Thymus (tissue), 11 donors: Measurements from ENCODE around the gene FA2H. TPM values are rescaled to one million over a fixed set of nuclear protein-coding genes. Genes with fewer than 3 reads are reported as not detected.

Source experiments
- DNase-seq, 9 donors: peaks; one replicate each; pipeline ENCODE4 v3.0.0-alpha.2; 2013; ENCODE audit warnings: low spot score in 9 of 9, low read depth in 6 of 9, missing footprints in 1 of 9
- H3K27ac ChIP-seq, 2 donors: one replicate each; pipeline ENCODE4 v1.5.1; 2013; ENCODE audit warnings: control low read depth in 1 of 2, low read depth in 1 of 2, low read length in 1 of 2, mild to moderate bottlenecking in 1 of 2, moderate library complexity in 1 of 2
- H3K27me3 ChIP-seq, 2 donors: one replicate each; pipeline ENCODE4 v1.5.1; 2013; ENCODE audit warnings: low read length in 1 of 2; ENCODE audit not compliant: control insufficient read depth in 2 of 2, insufficient read depth in 1 of 2
- H3K36me3 ChIP-seq, 2 donors: one replicate each; pipeline ENCODE4 v1.5.1; 2013; ENCODE audit warnings: low read length in 1 of 2, mild to moderate bottlenecking in 1 of 2, moderate library complexity in 1 of 2; ENCODE audit not compliant: control insufficient read depth in 2 of 2, insufficient read depth in 2 of 2
- H3K4me1 ChIP-seq, 2 donors: one replicate each; pipeline ENCODE4 v1.5.1; 2013; ENCODE audit warnings: low read length in 2 of 2; ENCODE audit not compliant: control insufficient read depth in 2 of 2, insufficient read depth in 2 of 2
- H3K4me3 ChIP-seq, 2 donors: one replicate each; pipeline ENCODE4 v1.5.1; 2013; ENCODE audit warnings: low read length in 2 of 2, control low read depth in 1 of 2, mild to moderate bottlenecking in 1 of 2
- H3K9me3 ChIP-seq, 2 donors: one replicate each; pipeline ENCODE4 v1.5.1; 2013; ENCODE audit warnings: low read length in 1 of 2, mild to moderate bottlenecking in 1 of 2; ENCODE audit not compliant: control insufficient read depth in 2 of 2, insufficient read depth in 1 of 2
- WGBS: extraction: QIAGEN DNeasy Blood & Tissue Kit; methylation state at CpG from one replicate; pipeline ENCODE4 v1.1.7; 2013; 5-methylcytosine and 5-hydroxymethylcytosine counted together
- polyA plus RNA-seq: library from polyadenylated mRNA; stranded (reverse); fragments of 200-250 nt; gene quantifications from one replicate; pipeline ENCODE4 v1.2.3, GENCODE V29; 2013
- total RNA-seq: library from RNA; stranded (reverse); fragments of 120-200 nt; gene quantifications from one replicate; pipeline ENCODE4 v1.2.4, GENCODE V29; 2013
- donor health status: healthy.

FA2H gene
- total and polyA plus RNA-seq, 2 donors = 2.0 to 2.9 TPM

GRCh38 chr16:74761665-74762064 is 13.0 kb downstream of the FA2H start:
- Histone ChIP-seq H3K27me3 (no peaks in the 10 kb centered on the region), H3K36me3 (peaks cover 0 to 2% of the 10 kb centered on the region in 2 donors), H3K4me1 (no peaks in the 10 kb centered on the region), H3K4me3 (no peak overlapping the region), H3K27ac (no peak overlapping the region), H3K9me3 (no peaks in the 10 kb centered on the region)
- DNase-seq = no peak

DNA sequence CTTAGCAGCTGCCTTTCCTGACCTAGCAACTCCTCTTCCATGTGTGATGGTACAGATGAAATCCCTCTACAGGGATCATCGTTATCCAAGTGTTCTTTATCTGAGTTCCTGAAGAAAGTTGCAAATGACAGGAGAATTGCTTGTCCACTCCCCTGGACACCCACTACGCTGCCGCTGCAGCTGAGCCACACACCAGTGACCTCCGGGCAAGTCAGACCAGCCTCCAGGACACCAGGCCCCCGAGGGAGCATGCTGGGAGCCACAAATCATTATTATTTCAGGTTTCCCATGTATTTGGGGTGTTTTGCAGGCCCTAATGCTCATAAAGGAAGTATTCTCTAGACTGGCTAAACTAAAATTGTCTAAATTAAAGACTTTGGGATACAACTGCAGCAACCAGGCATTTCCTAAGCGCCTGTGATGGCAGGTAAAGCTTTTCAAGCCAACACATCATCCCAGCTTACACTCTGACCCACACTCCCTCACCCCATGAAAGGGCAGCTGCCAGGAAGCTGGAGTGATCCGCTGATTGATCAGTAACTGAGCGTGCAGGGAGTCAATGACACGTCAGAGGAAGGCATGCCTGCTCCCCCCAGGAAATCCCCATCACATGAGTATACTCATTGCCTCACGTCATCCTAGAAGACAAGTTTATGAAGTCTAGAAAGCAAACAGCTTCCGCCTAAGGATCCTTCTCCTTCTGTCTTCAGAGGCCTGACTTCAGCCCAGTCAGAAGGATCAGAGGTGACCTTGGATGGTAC is 14.4 kb downstream of the FA2H start:
- 89% methylated on average over 11 of the region's 11 CpGs for WGBS
- DNase-seq = no peak
- H3K27ac ChIP-seq = no peak overlapping the region
- peaks cover 0 to 5% of the 10 kb centered on the region in 2 donors for H3K27me3 ChIP-seq
- no peaks in the 10 kb centered on the region for H3K36me3 ChIP-seq
- H3K4me1 ChIP-seq = no peaks in the 10 kb centered on the region
- H3K9me3 ChIP-seq = no peaks in the 10 kb centered on the region
- H3K4me3 ChIP-seq = no peak overlapping the region

DNA sequence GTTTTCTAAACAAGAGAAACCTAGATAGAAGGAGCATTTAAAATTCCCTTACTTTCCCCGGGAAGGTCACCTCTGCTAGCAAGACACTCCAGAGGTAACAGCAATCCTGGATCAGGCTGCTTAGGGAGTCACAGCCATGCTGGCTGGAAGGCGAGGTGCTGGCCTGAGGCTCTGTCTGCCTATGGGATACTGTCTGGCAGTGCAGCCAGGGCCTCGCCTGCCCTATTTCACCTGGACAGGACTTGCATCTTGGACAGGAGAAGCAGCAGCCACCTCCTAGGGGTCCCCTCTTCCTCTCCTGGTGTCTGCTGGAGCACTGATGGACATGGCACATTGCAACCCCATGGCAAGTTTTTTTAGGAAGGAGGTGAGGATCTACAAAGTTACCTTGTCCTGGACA is 15.1 kb downstream of the FA2H start:
- H3K4me1 ChIP-seq = no peaks in the 10 kb centered on the region
- no peak overlapping the region for H3K4me3 ChIP-seq
- no peak overlapping the region for H3K27ac ChIP-seq
- no peak for DNase-seq
- no peaks in the 10 kb centered on the region for H3K9me3 ChIP-seq
- no peaks in the 10 kb centered on the region for H3K36me3 ChIP-seq
- WGBS = over 99% methylated on average over 3 of the region's 3 CpGs
- peaks cover 0 to 5% of the 10 kb centered on the region in 2 donors for H3K27me3 ChIP-seq

- H3K9me3 ChIP-seq = no peaks in the 10 kb centered on the region
- H3K36me3 ChIP-seq = no peaks in the 10 kb centered on the region
- no peak for DNase-seq
- H3K4me1 ChIP-seq = no peaks in the 10 kb centered on the region
- no peak overlapping the region for H3K27ac ChIP-seq
- 96% methylated on average over 4 of the region's 4 CpGs for WGBS
- no peak overlapping the region for H3K4me3 ChIP-seq
- peaks cover 0 to 5% of the 10 kb centered on the region in 2 donors for H3K27me3 ChIP-seq
These were observed 15.8 kb downstream of the FA2H start for GRCh38 chr16:74758801-74759200.

DNA sequence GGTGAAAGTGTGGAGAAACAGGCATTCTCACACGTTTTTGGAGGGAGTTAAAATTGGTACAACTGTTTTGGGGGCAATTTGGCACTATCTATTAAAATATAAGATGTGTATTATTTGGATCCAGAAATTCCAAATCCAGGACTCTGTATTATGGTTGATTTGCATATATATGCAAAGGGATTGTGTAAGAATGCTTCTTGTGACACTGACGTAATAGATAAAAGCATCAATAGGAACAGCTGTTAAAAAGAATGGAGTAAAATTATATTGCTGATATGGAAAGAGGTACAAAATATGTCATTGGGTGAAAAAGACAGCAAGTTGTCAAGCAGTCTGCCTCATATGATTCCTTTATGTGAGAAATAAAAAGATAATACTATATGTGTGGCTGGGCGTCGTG is 17.3 kb downstream of the FA2H start:
- 96% methylated on average over 4 of the region's 4 CpGs for WGBS
- no peaks in the 10 kb centered on the region for H3K4me1 ChIP-seq
- no peak for DNase-seq

GRCh38 chr16:74756203-74756602 is 18.4 kb downstream of the FA2H start:
- no peak overlapping the region for H3K27ac ChIP-seq
- DNase-seq = no peak
- H3K9me3 ChIP-seq = no peaks in the 10 kb centered on the region
- H3K4me1 ChIP-seq = no peaks in the 10 kb centered on the region
- no peaks in the 10 kb centered on the region for H3K36me3 ChIP-seq
- H3K27me3 ChIP-seq = peaks cover 0 to 5% of the 10 kb centered on the region in 2 donors
- WGBS = 97% methylated on average over 6 of the region's 6 CpGs
- H3K4me3 ChIP-seq = no peak overlapping the region

More for the DNA sequence above, 17.3 kb downstream of the FA2H start:
- Histone ChIP-seq H3K27me3 (peaks cover 0 to 5% of the 10 kb centered on the region in 2 donors), H3K9me3 (no peaks in the 10 kb centered on the region), H3K4me3 (no peak overlapping the region), H3K27ac (no peak overlapping the region), H3K36me3 (no peaks in the 10 kb centered on the region)

- Histone ChIP-seq H3K36me3 (no peaks in the 10 kb centered on the region), H3K4me1 (peaks cover 0 to 11% of the 10 kb centered on the region in 2 donors), H3K27me3 (peaks cover 0 to 5% of the 10 kb centered on the region in 2 donors), H3K27ac (no peak overlapping the region), H3K9me3 (no peaks in the 10 kb centered on the region), H3K4me3 (no peak overlapping the region)
- DNase-seq = no peak
- WGBS = 97% methylated on average over 12 of the region's 12 CpGs
These were observed 21.4 kb downstream of the FA2H start for GRCh38 chr16:74753180-74753579.

DNA sequence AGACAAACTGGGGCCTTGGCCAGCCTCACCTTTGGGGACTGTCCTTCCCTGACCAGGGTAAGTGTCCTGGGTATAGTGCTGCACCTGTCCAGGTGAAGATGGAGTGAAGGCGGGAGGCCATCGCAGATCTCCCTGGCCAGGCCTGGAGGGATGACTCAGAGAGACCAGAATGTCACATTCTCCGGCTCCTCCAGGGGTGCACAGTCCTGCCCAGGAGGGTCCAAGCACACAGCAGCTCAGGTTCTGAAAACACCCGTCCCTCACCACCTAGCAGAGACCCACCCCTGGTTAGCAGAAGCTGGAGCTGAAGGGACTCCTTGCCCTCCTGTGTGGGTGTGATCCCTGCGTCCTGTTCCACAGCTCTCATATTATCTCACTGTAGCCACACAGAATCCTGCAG is 21.9 kb downstream of the FA2H start:
- Histone ChIP-seq H3K4me1 (peaks cover 0 to 16% of the 10 kb centered on the region in 2 donors), H3K4me3 (no peak overlapping the region), H3K9me3 (no peaks in the 10 kb centered on the region), H3K36me3 (no peaks in the 10 kb centered on the region), H3K27me3 (peaks cover 0 to 5% of the 10 kb centered on the region in 2 donors), H3K27ac (no peak overlapping the region)
- no peak for DNase-seq
- over 99% methylated on average over 5 of the region's 5 CpGs for WGBS

DNA sequence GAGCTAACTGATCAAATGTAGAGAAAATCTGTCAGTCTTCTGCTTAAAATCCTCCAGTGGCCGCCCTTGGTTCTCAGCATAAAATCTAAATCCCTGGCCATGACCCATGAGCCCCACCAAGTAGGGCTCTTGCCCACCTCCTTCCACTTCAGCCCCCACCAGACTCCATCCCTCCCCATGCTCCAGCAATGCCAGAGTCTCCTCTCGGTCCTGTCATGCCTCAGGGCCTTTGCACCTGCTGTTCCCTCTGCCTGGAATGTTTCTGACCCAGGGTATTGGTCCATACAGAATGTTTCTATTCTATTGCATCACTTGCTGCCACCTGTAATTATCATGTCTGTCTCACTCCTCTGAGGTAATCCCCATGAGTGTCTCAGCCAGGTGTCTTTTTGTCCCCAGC is 22.4 kb downstream of the FA2H start:
- no peak overlapping the region for H3K4me3 ChIP-seq
- no peaks in the 10 kb centered on the region for H3K36me3 ChIP-seq
- no peak for DNase-seq
- peaks cover 0 to 5% of the 10 kb centered on the region in 2 donors for H3K27me3 ChIP-seq
- no peaks in the 10 kb centered on the region for H3K9me3 ChIP-seq
- H3K4me1 ChIP-seq = peaks cover 0 to 16% of the 10 kb centered on the region in 2 donors
- no peak overlapping the region for H3K27ac ChIP-seq
- WGBS = 100% methylated on average over 2 of the region's 2 CpGs
